Measurements from ENCODE around the gene TM4SF5. TPM values are rescaled to one million over a fixed set of nuclear protein-coding genes. Genes with fewer than 3 reads are reported as not detected.

Gene TM4SF5
- total and polyA plus RNA-seq, 2 donors from 2014 or later = 0.88 to 31.3 TPM

DNA sequence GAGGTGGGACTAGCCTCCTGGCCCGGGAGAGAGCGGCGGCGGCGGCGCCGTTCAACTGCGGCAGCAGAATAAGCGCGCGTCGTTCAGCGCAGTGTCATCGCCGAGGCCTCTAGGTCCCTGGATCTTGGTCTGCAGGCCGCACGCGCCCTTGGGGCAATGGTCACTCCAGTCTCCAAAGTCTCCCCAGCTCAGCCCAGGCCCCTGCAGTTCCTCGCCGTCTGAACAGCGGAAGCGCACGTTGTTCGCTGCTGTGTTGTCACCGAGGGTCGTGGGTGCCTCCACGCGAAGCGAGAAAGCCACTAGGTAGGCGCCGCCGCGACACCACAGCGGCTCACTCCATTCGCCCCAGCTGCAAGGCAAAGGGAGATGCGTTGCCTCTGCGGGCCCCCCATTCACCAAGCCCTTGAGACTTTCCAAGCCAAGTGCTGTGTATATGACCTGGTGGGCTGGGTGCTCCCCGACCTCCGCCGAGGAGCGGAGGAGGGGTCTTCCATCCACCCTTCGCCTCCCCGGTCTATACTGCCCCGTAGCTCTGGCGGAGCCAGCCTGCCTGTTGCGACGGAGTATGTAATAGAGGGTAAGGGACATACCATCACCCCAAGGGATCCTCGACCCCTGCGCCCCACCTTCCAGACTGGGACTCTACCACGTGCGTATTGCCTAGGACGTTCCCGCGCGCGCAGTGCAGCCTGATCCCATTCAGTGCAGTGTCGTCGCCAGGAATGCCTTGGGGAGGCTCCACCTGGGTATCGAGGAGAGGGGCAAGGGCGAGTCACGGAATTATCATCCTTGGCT lies 13.8 kb downstream of the TM4SF5 start:
- FAIRE-seq (no peak), DNase-seq (peak in 2 of 5 donors; percentile 42 to 59)
- Histone ChIP-seq H3K4me1 (ENCODE audit: control insufficient read depth in 2 of 3, insufficient read depth in 2 of 3, low read depth in 1 of 3, low read length in 3 of 3) (peaks cover 0 to 22% (median 9%) of the 10 kb centered on the region in 3 donors), H3K27ac (ENCODE audit: low read depth in 2 of 2, low read length in 2 of 2) (no peak overlapping the region), H3K4me3 (ENCODE audit: low read length in 3 of 3) (peak overlapping the region in 1 of 3 donors; percentile 47), H3K9me3 (ENCODE audit: control insufficient read depth in 2 of 3, insufficient read depth in 1 of 3, low read length in 3 of 3) (no peaks in the 10 kb centered on the region), H3K36me3 (ENCODE audit: control insufficient read depth in 2 of 3, insufficient read depth in 3 of 3, low read length in 3 of 3) (no peaks in the 10 kb centered on the region), H3K9ac (ENCODE audit: low read length in 3 of 3) (peak overlapping the region in 1 of 3 donors; percentile 51), H3K27me3 (ENCODE audit: control insufficient read depth, insufficient read depth, low read length) (peaks cover 24% of the 10 kb centered on the region)
- TF ChIP-seq, protein P1, sequence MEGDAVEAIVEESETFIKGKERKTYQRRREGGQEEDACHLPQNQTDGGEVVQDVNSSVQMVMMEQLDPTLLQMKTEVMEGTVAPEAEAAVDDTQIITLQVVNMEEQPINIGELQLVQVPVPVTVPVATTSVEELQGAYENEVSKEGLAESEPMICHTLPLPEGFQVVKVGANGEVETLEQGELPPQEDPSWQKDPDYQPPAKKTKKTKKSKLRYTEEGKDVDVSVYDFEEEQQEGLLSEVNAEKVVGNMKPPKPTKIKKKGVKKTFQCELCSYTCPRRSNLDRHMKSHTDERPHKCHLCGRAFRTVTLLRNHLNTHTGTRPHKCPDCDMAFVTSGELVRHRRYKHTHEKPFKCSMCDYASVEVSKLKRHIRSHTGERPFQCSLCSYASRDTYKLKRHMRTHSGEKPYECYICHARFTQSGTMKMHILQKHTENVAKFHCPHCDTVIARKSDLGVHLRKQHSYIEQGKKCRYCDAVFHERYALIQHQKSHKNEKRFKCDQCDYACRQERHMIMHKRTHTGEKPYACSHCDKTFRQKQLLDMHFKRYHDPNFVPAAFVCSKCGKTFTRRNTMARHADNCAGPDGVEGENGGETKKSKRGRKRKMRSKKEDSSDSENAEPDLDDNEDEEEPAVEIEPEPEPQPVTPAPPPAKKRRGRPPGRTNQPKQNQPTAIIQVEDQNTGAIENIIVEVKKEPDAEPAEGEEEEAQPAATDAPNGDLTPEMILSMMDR (IDR thresholded peaks at IDR 0.05; ENCODE audit: borderline replicate concordance, extremely low read depth, insufficient read depth) = no peak
- intact Hi-C loops (cut with DNase I) = loop anchor here (5.0 kb wide), 1 partner anchor 97 kb away; no protein-coding TSS in a partner anchor

DNA sequence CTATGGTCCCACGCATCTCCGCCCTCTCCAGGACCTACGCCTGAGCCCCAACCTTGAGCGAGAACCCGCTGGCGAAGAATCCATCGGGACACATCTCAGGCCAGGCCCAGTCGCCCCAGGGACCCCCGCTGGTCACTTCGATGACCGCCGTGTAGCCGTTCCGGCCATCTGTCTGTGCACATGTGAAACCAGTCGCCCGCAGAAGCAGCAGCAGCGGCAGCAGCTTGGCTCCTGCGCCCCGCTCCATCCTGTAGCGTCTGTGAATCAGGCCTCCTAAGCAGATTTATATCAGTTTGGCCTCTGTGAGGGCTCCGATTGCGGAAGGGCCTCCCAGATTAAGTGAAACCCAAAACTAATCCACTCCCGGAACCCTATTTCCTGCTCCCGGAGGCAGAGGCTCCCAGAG lies 14.4 kb downstream of the TM4SF5 start, which contains the start of gene VMO1:
Gene VMO1 (minus strand): TSS at position 259 of the 406 bp plus-strand sequence. CDS start 12 bp downstream, at position 247.
- H3K27me3 ChIP-seq (ENCODE audit: control insufficient read depth, insufficient read depth, low read length) = peaks cover 24% of the 10 kb centered on the region
- peak; percentile 55 to 84 (median 63) for DNase-seq
- H3K4me3 ChIP-seq (ENCODE audit: low read length in 3 of 3) = peak within 1 kb of the TSS in 2 of 3 donors; percentile 4 to 47
- FAIRE-seq = no peak
- no peaks in the 10 kb centered on the region for H3K36me3 ChIP-seq (ENCODE audit: control insufficient read depth in 2 of 3, insufficient read depth in 3 of 3, low read length in 3 of 3)
- no peak within 1 kb of the TSS for H3K27ac ChIP-seq (ENCODE audit: low read depth in 2 of 2, low read length in 2 of 2)
- peaks cover 0 to 25% (median 12%) of the 10 kb centered on the region in 3 donors for H3K4me1 ChIP-seq (ENCODE audit: control insufficient read depth in 2 of 3, insufficient read depth in 2 of 3, low read depth in 1 of 3, low read length in 3 of 3)
- no peaks in the 10 kb centered on the region for H3K9me3 ChIP-seq (ENCODE audit: control insufficient read depth in 2 of 3, insufficient read depth in 1 of 3, low read length in 3 of 3)
- intact Hi-C loops (cut with DNase I) = loop anchor here (5.0 kb wide), 1 partner anchor 96 kb away; no protein-coding TSS in a partner anchor
- H3K9ac ChIP-seq (ENCODE audit: low read length in 3 of 3) = peak within 1 kb of the TSS in 1 of 3 donors; percentile 51
- TF ChIP-seq, protein P1 (IDR thresholded peaks at IDR 0.05; ENCODE audit: borderline replicate concordance, extremely low read depth, insufficient read depth) = no peak

DNA sequence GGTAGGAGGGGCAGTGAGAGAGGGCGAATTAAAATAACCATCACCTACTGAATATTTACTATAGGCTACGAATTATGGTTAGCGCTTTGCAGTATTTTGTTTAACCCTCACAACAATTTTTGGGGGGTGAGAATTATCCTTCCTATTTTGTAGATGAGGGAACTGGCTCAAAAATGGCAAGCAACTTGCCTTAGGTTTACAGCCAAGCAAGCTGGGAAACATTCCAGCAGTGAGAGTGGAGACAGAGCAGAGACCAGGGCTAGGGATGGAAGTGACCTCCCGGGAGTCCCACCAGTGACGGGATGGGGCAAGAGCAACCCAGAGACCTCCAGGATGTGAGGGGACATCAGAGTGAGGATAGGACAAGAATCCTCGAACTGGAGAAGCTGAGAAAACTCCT lies 14.8 kb downstream of the TM4SF5 start:
- intact Hi-C loops (cut with DNase I) = loop anchor here (5.0 kb wide), 1 partner anchor 96 kb away; no protein-coding TSS in a partner anchor
- peak overlapping the region in 1 of 3 donors; percentile 51 for H3K9ac ChIP-seq (ENCODE audit: low read length in 3 of 3)
- no peaks in the 10 kb centered on the region for H3K9me3 ChIP-seq (ENCODE audit: control insufficient read depth in 2 of 3, insufficient read depth in 1 of 3, low read length in 3 of 3)
- no peak overlapping the region for H3K27ac ChIP-seq (ENCODE audit: low read depth in 2 of 2, low read length in 2 of 2)
- peaks cover 0 to 25% (median 12%) of the 10 kb centered on the region in 3 donors for H3K4me1 ChIP-seq (ENCODE audit: control insufficient read depth in 2 of 3, insufficient read depth in 2 of 3, low read depth in 1 of 3, low read length in 3 of 3)
- TF ChIP-seq, protein P1 (IDR thresholded peaks at IDR 0.05; ENCODE audit: borderline replicate concordance, extremely low read depth, insufficient read depth) = no peak
- peak overlapping the region in 1 of 3 donors; percentile 47 for H3K4me3 ChIP-seq (ENCODE audit: low read length in 3 of 3)
- DNase-seq = no peak
- no peak for FAIRE-seq
- H3K36me3 ChIP-seq (ENCODE audit: control insufficient read depth in 2 of 3, insufficient read depth in 3 of 3, low read length in 3 of 3) = no peaks in the 10 kb centered on the region
- peaks cover 24% of the 10 kb centered on the region for H3K27me3 ChIP-seq (ENCODE audit: control insufficient read depth, insufficient read depth, low read length)
